Glutamatergic neuron (in vitro differentiated cells): ENCODE results near the gene SLC25A48. TPM values are rescaled to one million over a fixed set of nuclear protein-coding genes. Genes with fewer than 3 reads are reported as not detected.

Source experiments
- DNase-seq: peaks from one replicate; pipeline ENCODE4 v3.0.0; 2022
- H3K27ac Mint-ChIP-seq: one replicate; pipeline ENCODE4 v1.8.0; 2020; ENCODE audit warnings: mild to moderate bottlenecking, mixed read lengths, inconsistent platforms; ENCODE audit not compliant: unreplicated experiment
- H3K27me3 Mint-ChIP-seq: one replicate; pipeline ENCODE4 v1.8.0; 2020; ENCODE audit warnings: mild to moderate bottlenecking, moderate library complexity, mixed read lengths, inconsistent platforms; ENCODE audit not compliant: unreplicated experiment
- H3K36me3 Mint-ChIP-seq: one replicate; pipeline ENCODE4 v1.8.0; 2020; ENCODE audit warnings: mild to moderate bottlenecking, mixed read lengths, inconsistent platforms; ENCODE audit not compliant: unreplicated experiment
- H3K4me1 Mint-ChIP-seq: one replicate; pipeline ENCODE4 v1.8.0; 2020; ENCODE audit warnings: mild to moderate bottlenecking, low read depth, mixed read lengths, inconsistent platforms; ENCODE audit not compliant: unreplicated experiment
- H3K4me3 Mint-ChIP-seq: one replicate; pipeline ENCODE4 v1.8.0; 2020; ENCODE audit warnings: mild to moderate bottlenecking, mixed read lengths, inconsistent platforms; ENCODE audit not compliant: unreplicated experiment
- H3K9me3 Mint-ChIP-seq: one replicate; pipeline ENCODE4 v1.8.0; 2020; ENCODE audit warnings: mild to moderate bottlenecking, moderate library complexity, mixed read lengths, inconsistent platforms; ENCODE audit not compliant: unreplicated experiment
- CTCF ChIP-seq: fragments of 200-600 bp; sonication (generic); IDR thresholded peaks from one replicate; pipeline ENCODE4 v1.5.0; 2021; ENCODE audit not compliant: partially characterized antibody, unreplicated experiment
- total RNA-seq: library from RNA; stranded (reverse); fragmentation: NEBNext Ultra II Directional; extraction: Animal tissue kit (Norgen Biotek cat#: 25700); gene quantifications from one replicate; pipeline ENCODE4 v1.2.1, GENCODE V29; 2021; ENCODE audit not compliant: unreplicated experiment

The SLC25A48 gene
- total RNA-seq, 1 donor from 2014 or later: 1.7 TPM

GRCh38 chr5:135894789-135895188 is 60.3 kb downstream of the SLC25A48 start:
- no peak for DNase-seq
- TF ChIP-seq CTCF: no peak
- Mint-ChIP-seq H3K9me3 (no peaks in the 10 kb centered on the region), H3K27me3 (peaks cover 3% of the 10 kb centered on the region), H3K4me1 (peaks cover under 1% of the 10 kb centered on the region), H3K27ac (no peak overlapping the region), H3K36me3 (no peaks in the 10 kb centered on the region), H3K4me3 (no peak overlapping the region)

DNA sequence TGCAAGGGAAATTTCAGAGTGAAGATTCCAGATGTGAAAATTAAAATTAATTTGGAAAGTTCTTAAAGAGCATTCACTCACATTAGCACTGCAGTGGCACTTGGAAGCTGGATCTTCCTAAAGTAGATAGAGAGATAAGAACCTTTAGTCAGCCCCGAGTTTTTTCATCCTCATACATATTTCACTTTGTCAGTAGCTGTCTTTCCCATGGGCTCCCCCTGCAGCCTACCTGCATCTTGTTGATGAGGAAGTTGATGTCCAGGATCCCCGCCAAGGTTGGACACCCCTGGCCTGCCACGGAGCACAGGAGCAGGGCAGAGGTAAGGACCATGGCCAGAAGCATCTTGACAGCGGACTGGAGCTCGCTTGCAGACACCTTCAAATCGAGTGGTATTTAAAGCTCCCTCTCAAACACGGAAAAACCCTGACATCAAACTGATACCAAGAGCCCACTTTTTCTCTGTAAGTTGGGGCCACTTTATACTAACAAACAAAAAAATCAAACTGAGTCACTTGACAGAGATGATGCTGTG is 61.1 kb downstream of the SLC25A48 start, which contains the start of gene IL9:
Gene IL9, minus strand, starts transcription at position 368 of the 533 bp plus-strand sequence. Its CDS starts 25 bp downstream, at position 343.
- Mint-ChIP-seq H3K27ac (no peak within 1 kb of the TSS), H3K4me3 (no peak within 1 kb of the TSS), H3K27me3 (peaks cover 3% of the 10 kb centered on the region), H3K9me3 (no peaks in the 10 kb centered on the region), H3K4me1 (peaks cover 3% of the 10 kb centered on the region), H3K36me3 (no peaks in the 10 kb centered on the region)
- DNase-seq: no peak
- no peak for TF ChIP-seq CTCF

DNA sequence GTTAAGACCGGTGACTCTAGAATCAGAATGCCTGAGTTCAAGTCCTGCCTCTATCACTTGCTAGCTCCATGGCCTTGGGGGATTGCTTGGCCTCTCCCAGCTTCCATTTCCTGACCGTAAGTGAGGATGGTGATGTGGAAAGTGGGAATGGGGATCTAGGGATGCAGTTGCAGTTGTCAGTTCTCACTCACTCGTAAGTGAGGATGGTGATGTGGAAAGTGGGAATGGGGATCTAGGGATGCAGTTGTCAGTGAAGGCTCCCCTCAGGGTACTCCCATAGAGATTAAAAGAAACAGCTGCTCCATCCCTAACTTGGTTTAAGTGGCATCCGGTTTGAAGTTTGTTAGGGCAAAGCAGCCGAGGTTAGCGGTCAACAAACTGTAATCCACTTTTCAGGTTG is 64.2 kb downstream of the SLC25A48 start:
- DNase-seq: no peak
- no peaks in the 10 kb centered on the region for H3K9me3 Mint-ChIP-seq
- peaks cover 2% of the 10 kb centered on the region for H3K27me3 Mint-ChIP-seq
- H3K4me1 Mint-ChIP-seq: peaks cover 3% of the 10 kb centered on the region
- no peak overlapping the region for H3K27ac Mint-ChIP-seq
- H3K4me3 Mint-ChIP-seq: no peak overlapping the region
- no peaks in the 10 kb centered on the region for H3K36me3 Mint-ChIP-seq
- no peak for TF ChIP-seq CTCF

DNA sequence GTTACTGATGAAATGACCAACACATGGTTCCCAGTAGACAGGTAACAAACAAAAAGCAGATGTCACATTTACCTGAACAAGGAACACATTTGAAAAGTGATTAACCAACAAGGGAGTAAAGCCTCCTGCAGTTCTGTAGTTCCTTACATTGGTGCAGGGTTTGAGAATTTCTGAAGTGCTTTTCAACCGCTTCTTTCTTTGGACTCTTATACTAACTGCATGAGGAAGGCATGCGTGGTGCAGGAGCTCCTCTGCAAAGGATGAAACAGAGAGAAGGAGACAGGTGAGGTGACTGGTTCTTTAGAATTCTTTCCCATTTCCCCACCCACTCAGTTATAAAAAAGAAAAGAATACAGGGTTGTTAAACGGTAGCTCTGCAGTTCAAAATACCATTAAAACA is 65.8 kb downstream of the SLC25A48 start:
- TF ChIP-seq CTCF: no peak
- H3K27ac Mint-ChIP-seq: no peak overlapping the region
- no peak for DNase-seq
- H3K4me3 Mint-ChIP-seq: no peak overlapping the region
- H3K36me3 Mint-ChIP-seq: no peaks in the 10 kb centered on the region
- peaks cover 3% of the 10 kb centered on the region for H3K4me1 Mint-ChIP-seq
- H3K9me3 Mint-ChIP-seq: no peaks in the 10 kb centered on the region
- H3K27me3 Mint-ChIP-seq: peaks cover 2% of the 10 kb centered on the region

GRCh38 chr5:135901633-135902032 is 67.2 kb downstream of the SLC25A48 start:
- DNase-seq: no peak
- TF ChIP-seq CTCF: no peak
- Mint-ChIP-seq H3K4me1 (peaks cover 3% of the 10 kb centered on the region), H3K9me3 (no peaks in the 10 kb centered on the region), H3K27me3 (peaks cover 2% of the 10 kb centered on the region), H3K27ac (no peak overlapping the region), H3K4me3 (no peak overlapping the region), H3K36me3 (no peaks in the 10 kb centered on the region)
